Liver (tissue), 9 donors: Measurements from ENCODE around the gene RTN4R. TPM values are rescaled to one million over a fixed set of nuclear protein-coding genes. Genes with fewer than 3 reads are reported as not detected.

Experiments used
- DNase-seq: peaks from one replicate; pipeline ENCODE4 v3.0.0-alpha.2; 2017; ENCODE audit warnings: low spot score
- H3K27ac ChIP-seq, 2 donors: one replicate each; pipeline ENCODE4 v1.7.0; 2013; ENCODE audit warnings: inconsistent platforms in 2 of 2, low read length in 2 of 2, control low read depth in 1 of 2, low read depth in 1 of 2, mild to moderate bottlenecking in 1 of 2
- H3K27me3 ChIP-seq, 4 donors: one replicate each; pipeline versions ENCODE4 v1.6.1 to v1.7.0; 2013; ENCODE audit warnings: low read length in 3 of 4, inconsistent platforms in 1 of 4, mild to moderate bottlenecking in 1 of 4, moderate library complexity in 1 of 4; ENCODE audit not compliant: control insufficient read depth in 4 of 4, insufficient read depth in 4 of 4
- H3K36me3 ChIP-seq, 4 donors: one replicate each; pipeline versions ENCODE4 v1.6.1 to v1.7.0; 2013; ENCODE audit warnings: low read length in 3 of 4, mild to moderate bottlenecking in 3 of 4, low read depth in 1 of 4, moderate library complexity in 1 of 4; ENCODE audit not compliant: control insufficient read depth in 4 of 4, insufficient read depth in 3 of 4
- H3K4me1 ChIP-seq, 4 donors: one replicate each; pipeline versions ENCODE4 v1.6.1 to v1.7.0; 2013; ENCODE audit warnings: low read length in 3 of 4, mild to moderate bottlenecking in 3 of 4, moderate library complexity in 1 of 4; ENCODE audit not compliant: control insufficient read depth in 4 of 4, insufficient read depth in 4 of 4
- H3K4me3 ChIP-seq, 3 donors: one replicate each; pipeline versions ENCODE4 v1.6.1 to v1.7.0; 2013; ENCODE audit warnings: low read length in 3 of 3, control low read depth in 1 of 3, low read depth in 1 of 3, mild to moderate bottlenecking in 1 of 3
- H3K9ac ChIP-seq, 2 donors: one replicate each; pipeline ENCODE4 v1.7.0; 2013; ENCODE audit warnings: low read length in 2 of 2, mild to moderate bottlenecking in 2 of 2, moderate library complexity in 2 of 2, control low read depth in 1 of 2, low read depth in 1 of 2
- H3K9me3 ChIP-seq, 4 donors: one replicate each; pipeline versions ENCODE4 v1.6.1 to v1.7.0; 2013; ENCODE audit warnings: low read length in 3 of 4; ENCODE audit not compliant: control insufficient read depth in 4 of 4
- EGR1 ChIP-seq, 2 donors: IDR thresholded peaks; 2 replicates each; pipeline ENCODE4 v1.6.1; 2016 to 2018; ENCODE audit warnings: antibody characterized with exemption in 2 of 2, low read depth in 2 of 2
- FOXA1 ChIP-seq: IDR thresholded peaks from 2 replicates; pipeline ENCODE4 v1.6.1; 2016; ENCODE audit warnings: antibody characterized with exemption
- FOXA2 ChIP-seq: IDR thresholded peaks from 2 replicates; pipeline ENCODE4 v1.6.1; 2016; ENCODE audit warnings: antibody characterized with exemption
- GABPA ChIP-seq, 2 donors: IDR thresholded peaks in 1 of 2; conservative IDR thresholded peaks in 1 of 2; 2 replicates each; pipeline ENCODE4 v1.6.1; 2016; ENCODE audit warnings: antibody characterized with exemption in 2 of 2, mild to moderate bottlenecking in 1 of 2, moderate library complexity in 1 of 2
- HNF4A ChIP-seq, 2 donors: conservative IDR thresholded peaks; 2 replicates each; pipeline ENCODE4 v1.6.1; 2016; ENCODE audit warnings: antibody characterized with exemption in 2 of 2, mild to moderate bottlenecking in 2 of 2
- HNF4G ChIP-seq: IDR thresholded peaks from 2 replicates; pipeline ENCODE4 v1.6.1; 2016; ENCODE audit warnings: antibody characterized with exemption
- JUND ChIP-seq, 2 donors: IDR thresholded peaks; 2 replicates each; pipeline ENCODE4 v1.6.1; 2016; ENCODE audit warnings: antibody characterized with exemption in 2 of 2
- NR2F2 ChIP-seq: IDR thresholded peaks from 2 replicates; pipeline ENCODE4 v1.6.1; 2016; ENCODE audit warnings: antibody characterized with exemption
- RAD21 ChIP-seq, 2 donors: IDR thresholded peaks; 2 replicates each; pipeline ENCODE4 v1.6.1; 2016; ENCODE audit warnings: antibody characterized with exemption in 2 of 2, mild to moderate bottlenecking in 2 of 2
- RXRA ChIP-seq, 2 donors: IDR thresholded peaks; 2 replicates each; pipeline ENCODE4 v1.6.1; 2017 to 2018; ENCODE audit warnings: antibody characterized with exemption in 2 of 2, mild to moderate bottlenecking in 1 of 2
- SP1 ChIP-seq: IDR thresholded peaks from 2 replicates; pipeline ENCODE4 v1.6.1; 2018; ENCODE audit warnings: antibody characterized with exemption, mild to moderate bottlenecking
- TAF1 ChIP-seq: conservative IDR thresholded peaks from 2 replicates; pipeline ENCODE4 v1.6.1; 2016; ENCODE audit warnings: antibody characterized with exemption, mild to moderate bottlenecking
- YY1 ChIP-seq: IDR thresholded peaks from 2 replicates; pipeline ENCODE4 v1.6.1; 2016; ENCODE audit warnings: antibody characterized with exemption, mild to moderate bottlenecking
- WGBS: extraction: QIAGEN DNeasy Blood & Tissue Kit; methylation state at CpG from one replicate; pipeline ENCODE4 v1.1.7; 2013; 5-methylcytosine and 5-hydroxymethylcytosine counted together
- polyA plus RNA-seq, 2 donors: library from polyadenylated mRNA; stranded (reverse) in 1 of 2; unstranded in 1 of 2; fragments of 200-250 nt in 1 of 2; fragments of >200 nt in 1 of 2; fragmentation: Nextera tagmentation in 1 of 2; extraction: Ambion mirVana in 1 of 2; gene quantifications; one replicate each; pipeline versions ENCODE4 v1.2.1 to v1.2.3, GENCODE V29; 2013 to 2015
- total RNA-seq, 2 donors: library from RNA; depleted of rRNA; stranded (reverse); fragments of >200 nt; gene quantifications; one replicate each; pipeline ENCODE4 v1.2.3, GENCODE V29; 2014
- TF ChIP-seq, protein P1 (sequence below): IDR thresholded peaks from 2 replicates; pipeline ENCODE4 v1.6.1; 2016; ENCODE audit warnings: antibody characterized with exemption
- TF ChIP-seq, protein P2 (sequence below): IDR thresholded peaks from 2 replicates; pipeline ENCODE4 v1.6.1; 2016; ENCODE audit warnings: antibody characterized with exemption
- TF ChIP-seq, protein P3 (sequence below): IDR thresholded peaks from 2 replicates; pipeline ENCODE4 v1.6.1; 2016; ENCODE audit warnings: antibody characterized with exemption
- TF ChIP-seq, protein P4 (sequence below): IDR thresholded peaks from 2 replicates; pipeline ENCODE4 v1.6.1; 2016; ENCODE audit warnings: antibody characterized with exemption, mild to moderate bottlenecking
- TF ChIP-seq, protein P5 (sequence below): fragments of 150-350 bp; IDR thresholded peaks from 2 replicates; pipeline ENCODE4 v1.5.1; 2017; ENCODE audit warnings: improper control_type of control experiment, low read depth, low read length; ENCODE audit not compliant: missing input control
- donor health status: healthy.
- donor health status: healthy.
- donor health status: healthy.
- donor health status: healthy.
- donor health status: healthy.

Gene RTN4R
- total and polyA plus RNA-seq, 4 donors = 0.33 to 10.4 (median 1.1) TPM

DNA sequence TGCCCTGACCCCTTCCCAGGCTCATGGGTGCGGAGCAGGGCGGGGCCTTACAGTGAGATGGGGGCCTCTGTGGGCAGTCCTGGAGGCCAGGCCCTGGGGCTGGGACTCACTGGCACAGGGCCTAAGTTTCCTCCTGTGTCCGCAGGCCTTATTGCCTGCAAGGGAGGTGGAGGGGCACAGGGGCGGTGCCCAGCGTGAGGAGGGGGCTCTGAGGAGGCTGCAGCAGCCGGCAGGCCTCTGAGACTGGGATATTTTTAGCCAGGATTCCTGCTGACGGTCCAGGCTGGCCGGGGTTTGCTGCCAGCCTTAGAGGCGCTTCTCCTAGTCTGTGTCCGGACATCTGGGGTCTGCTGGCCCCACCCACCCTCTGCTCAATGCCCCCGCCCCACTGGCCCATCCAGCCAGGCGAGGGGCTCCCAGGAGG, 5.7 kb upstream of the RTN4R start:
- H3K27me3 ChIP-seq = no peaks in the 10 kb centered on the region
- H3K4me1 ChIP-seq = no peaks in the 10 kb centered on the region
- DNase-seq = no peak
- no peak overlapping the region for H3K27ac ChIP-seq
- H3K36me3 ChIP-seq = no peaks in the 10 kb centered on the region
- 85% methylated on average over 12 of the region's 12 CpGs for WGBS
- no peaks in the 10 kb centered on the region for H3K9me3 ChIP-seq
- TF ChIP-seq, protein P1, sequence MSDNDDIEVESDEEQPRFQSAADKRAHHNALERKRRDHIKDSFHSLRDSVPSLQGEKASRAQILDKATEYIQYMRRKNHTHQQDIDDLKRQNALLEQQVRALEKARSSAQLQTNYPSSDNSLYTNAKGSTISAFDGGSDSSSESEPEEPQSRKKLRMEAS = no peak
- TF ChIP-seq RAD21 (IDR thresholded peaks at IDR 0.05) = no peak
- TF ChIP-seq, protein P2, sequence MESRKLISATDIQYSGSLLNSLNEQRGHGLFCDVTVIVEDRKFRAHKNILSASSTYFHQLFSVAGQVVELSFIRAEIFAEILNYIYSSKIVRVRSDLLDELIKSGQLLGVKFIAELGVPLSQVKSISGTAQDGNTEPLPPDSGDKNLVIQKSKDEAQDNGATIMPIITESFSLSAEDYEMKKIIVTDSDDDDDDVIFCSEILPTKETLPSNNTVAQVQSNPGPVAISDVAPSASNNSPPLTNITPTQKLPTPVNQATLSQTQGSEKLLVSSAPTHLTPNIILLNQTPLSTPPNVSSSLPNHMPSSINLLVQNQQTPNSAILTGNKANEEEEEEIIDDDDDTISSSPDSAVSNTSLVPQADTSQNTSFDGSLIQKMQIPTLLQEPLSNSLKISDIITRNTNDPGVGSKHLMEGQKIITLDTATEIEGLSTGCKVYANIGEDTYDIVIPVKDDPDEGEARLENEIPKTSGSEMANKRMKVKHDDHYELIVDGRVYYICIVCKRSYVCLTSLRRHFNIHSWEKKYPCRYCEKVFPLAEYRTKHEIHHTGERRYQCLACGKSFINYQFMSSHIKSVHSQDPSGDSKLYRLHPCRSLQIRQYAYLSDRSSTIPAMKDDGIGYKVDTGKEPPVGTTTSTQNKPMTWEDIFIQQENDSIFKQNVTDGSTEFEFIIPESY = no peak
- TF ChIP-seq, protein P3, sequence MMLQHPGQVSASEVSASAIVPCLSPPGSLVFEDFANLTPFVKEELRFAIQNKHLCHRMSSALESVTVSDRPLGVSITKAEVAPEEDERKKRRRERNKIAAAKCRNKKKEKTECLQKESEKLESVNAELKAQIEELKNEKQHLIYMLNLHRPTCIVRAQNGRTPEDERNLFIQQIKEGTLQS = no peak
- no peak for TF ChIP-seq GABPA (IDR thresholded peaks at IDR 0.05 in 1 of 2, conservative IDR thresholded peaks at IDR 0.05 in 1 of 2)
- TF ChIP-seq, protein P4, sequence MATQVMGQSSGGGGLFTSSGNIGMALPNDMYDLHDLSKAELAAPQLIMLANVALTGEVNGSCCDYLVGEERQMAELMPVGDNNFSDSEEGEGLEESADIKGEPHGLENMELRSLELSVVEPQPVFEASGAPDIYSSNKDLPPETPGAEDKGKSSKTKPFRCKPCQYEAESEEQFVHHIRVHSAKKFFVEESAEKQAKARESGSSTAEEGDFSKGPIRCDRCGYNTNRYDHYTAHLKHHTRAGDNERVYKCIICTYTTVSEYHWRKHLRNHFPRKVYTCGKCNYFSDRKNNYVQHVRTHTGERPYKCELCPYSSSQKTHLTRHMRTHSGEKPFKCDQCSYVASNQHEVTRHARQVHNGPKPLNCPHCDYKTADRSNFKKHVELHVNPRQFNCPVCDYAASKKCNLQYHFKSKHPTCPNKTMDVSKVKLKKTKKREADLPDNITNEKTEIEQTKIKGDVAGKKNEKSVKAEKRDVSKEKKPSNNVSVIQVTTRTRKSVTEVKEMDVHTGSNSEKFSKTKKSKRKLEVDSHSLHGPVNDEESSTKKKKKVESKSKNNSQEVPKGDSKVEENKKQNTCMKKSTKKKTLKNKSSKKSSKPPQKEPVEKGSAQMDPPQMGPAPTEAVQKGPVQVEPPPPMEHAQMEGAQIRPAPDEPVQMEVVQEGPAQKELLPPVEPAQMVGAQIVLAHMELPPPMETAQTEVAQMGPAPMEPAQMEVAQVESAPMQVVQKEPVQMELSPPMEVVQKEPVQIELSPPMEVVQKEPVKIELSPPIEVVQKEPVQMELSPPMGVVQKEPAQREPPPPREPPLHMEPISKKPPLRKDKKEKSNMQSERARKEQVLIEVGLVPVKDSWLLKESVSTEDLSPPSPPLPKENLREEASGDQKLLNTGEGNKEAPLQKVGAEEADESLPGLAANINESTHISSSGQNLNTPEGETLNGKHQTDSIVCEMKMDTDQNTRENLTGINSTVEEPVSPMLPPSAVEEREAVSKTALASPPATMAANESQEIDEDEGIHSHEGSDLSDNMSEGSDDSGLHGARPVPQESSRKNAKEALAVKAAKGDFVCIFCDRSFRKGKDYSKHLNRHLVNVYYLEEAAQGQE = no peak
- no peak for TF ChIP-seq JUND (IDR thresholded peaks at IDR 0.05)
- no peak for TF ChIP-seq SP1
- H3K4me3 ChIP-seq = no peak overlapping the region
- H3K9ac ChIP-seq = no peak overlapping the region

DNA sequence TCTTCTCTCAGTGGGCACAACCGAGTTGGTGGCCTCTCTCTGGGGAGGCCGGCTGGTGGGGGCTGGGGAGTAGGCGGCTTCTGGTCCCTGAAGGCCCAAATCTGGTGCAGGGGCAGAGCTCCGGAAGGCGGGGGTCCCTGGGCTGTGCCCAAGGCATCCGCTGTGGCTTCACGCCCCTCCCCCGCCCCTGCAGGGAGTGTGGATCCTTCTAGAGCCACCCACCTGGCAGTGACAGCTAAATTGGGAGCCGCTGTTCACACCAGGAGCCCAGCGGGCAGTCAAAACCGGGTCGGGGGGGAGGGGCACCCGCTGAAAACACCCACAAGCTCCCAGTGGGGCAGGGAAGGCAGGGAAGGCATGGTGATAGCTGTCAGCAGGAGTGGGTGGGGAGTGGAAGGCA, 4.6 kb upstream of the RTN4R start:
- Histone ChIP-seq H3K9ac (no peak overlapping the region), H3K4me1 (peaks cover 0 to 4% (median under 1%) of the 10 kb centered on the region in 4 donors), H3K36me3 (no peaks in the 10 kb centered on the region), H3K4me3 (no peak overlapping the region), H3K27me3 (no peaks in the 10 kb centered on the region), H3K27ac (no peak overlapping the region), H3K9me3 (no peaks in the 10 kb centered on the region)
- DNase-seq = no peak
- WGBS = 81% methylated on average over 13 of the region's 13 CpGs
- no peak for TF ChIP-seq TAF1
- TF ChIP-seq NR2F2 = no peak
- no peak for TF ChIP-seq GABPA (IDR thresholded peaks at IDR 0.05 in 1 of 2, conservative IDR thresholded peaks at IDR 0.05 in 1 of 2)
- TF ChIP-seq RXRA (IDR thresholded peaks at IDR 0.05) = no peak
- no peak for TF ChIP-seq HNF4A (conservative IDR thresholded peaks at IDR 0.05)
- no peak for TF ChIP-seq RAD21 (IDR thresholded peaks at IDR 0.05)
- TF ChIP-seq SP1 = no peak
- TF ChIP-seq, protein P4 = no peak
- no peak for TF ChIP-seq YY1
- TF ChIP-seq, protein P1 = no peak
- TF ChIP-seq JUND (IDR thresholded peaks at IDR 0.05) = no peak
- TF ChIP-seq EGR1 (IDR thresholded peaks at IDR 0.05; ENCODE audit: low read depth in 2 of 2) = no peak
- TF ChIP-seq, protein P5, sequence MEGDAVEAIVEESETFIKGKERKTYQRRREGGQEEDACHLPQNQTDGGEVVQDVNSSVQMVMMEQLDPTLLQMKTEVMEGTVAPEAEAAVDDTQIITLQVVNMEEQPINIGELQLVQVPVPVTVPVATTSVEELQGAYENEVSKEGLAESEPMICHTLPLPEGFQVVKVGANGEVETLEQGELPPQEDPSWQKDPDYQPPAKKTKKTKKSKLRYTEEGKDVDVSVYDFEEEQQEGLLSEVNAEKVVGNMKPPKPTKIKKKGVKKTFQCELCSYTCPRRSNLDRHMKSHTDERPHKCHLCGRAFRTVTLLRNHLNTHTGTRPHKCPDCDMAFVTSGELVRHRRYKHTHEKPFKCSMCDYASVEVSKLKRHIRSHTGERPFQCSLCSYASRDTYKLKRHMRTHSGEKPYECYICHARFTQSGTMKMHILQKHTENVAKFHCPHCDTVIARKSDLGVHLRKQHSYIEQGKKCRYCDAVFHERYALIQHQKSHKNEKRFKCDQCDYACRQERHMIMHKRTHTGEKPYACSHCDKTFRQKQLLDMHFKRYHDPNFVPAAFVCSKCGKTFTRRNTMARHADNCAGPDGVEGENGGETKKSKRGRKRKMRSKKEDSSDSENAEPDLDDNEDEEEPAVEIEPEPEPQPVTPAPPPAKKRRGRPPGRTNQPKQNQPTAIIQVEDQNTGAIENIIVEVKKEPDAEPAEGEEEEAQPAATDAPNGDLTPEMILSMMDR = no peak
- TF ChIP-seq HNF4G = no peak
- no peak for TF ChIP-seq FOXA1
- TF ChIP-seq FOXA2 = no peak
- TF ChIP-seq, protein P2 = no peak
